G401.6 (cell line): ENCODE measurements around the gene ITGA8.
"Not testable (repeated sequence)": the region's sequence is repeated elsewhere in the genome, so short reads cannot be mapped to it uniquely, and the experiment has no call there.

Source experiments
- FAIRE-seq: peaks from 2 replicates; lab custom pipeline; 2012; peaks lifted over from hg19 to GRCh38; lab: Jason Lieb, UNC

Gene ITGA8

DNA sequence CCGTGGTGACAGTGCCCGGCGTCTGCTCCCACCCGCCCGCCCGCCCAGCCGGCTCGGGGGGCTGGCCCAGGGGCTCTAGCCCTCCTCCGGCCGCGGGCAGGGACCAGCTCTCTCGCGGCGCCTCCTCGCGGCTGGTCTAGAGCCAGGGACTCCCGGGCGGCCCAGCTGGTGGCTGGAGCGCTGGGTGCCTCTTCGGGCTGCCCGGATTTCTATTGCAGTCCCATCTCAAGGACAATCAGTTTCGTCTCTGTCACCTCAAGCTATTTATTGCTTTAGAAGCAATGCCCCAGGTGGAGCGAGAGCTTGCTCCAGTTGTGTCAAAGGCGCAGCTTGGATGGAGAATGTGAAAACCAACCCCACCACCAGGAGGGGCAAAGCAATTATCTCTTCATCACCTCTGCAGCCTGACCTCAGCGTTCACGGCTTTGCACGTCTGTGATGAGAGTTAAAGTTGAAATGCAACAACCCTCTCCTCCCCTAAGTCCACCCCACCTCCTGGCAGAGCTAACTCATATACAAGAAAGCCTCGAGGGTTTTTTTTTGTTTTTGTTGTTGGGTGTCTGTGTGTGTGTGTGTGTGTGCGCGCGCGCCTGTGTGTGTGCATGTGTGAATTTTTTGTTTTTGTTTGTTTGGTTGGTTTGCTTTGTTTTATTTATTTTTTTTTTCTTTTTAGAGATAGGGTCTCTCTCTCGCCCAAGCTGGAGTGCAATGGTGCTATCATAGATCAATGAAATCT is at the start of gene ITGA8:
TSS of gene ITGA8 (minus strand) at position 24 of the 736 bp plus-strand sequence. CDS start 151 bp downstream, outside the sequence.
- FAIRE-seq = no peak

- FAIRE-seq = no peak
Observed at GRCh38 chr10:15764892-15765454, 45.3 kb upstream of the ITGA8 start.

- no peak for FAIRE-seq
Observed at GRCh38 chr10:15763006-15763405, 43.3 kb upstream of the ITGA8 start.

DNA sequence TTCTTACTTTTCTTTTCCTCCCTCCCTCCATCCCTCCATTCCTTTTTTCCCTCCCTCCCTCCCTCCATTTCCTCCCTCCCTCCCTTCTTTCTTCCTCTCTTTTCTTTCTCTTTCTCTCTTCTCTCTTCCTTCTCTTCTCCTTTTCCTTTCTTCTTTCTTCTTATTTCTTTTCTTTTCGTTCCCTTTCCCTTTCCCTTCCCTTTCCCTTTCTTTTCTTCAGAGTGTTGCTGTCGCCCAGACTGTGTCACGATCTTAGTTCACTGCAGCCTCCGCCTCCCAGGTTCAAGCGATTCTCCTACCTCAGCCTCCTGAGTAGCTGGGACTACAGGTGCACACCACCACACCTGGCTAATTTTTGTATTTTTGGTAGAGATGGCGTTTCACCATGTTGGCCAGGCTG is 42.5 kb upstream of the ITGA8 start:
- not testable (repeated sequence) for FAIRE-seq

DNA sequence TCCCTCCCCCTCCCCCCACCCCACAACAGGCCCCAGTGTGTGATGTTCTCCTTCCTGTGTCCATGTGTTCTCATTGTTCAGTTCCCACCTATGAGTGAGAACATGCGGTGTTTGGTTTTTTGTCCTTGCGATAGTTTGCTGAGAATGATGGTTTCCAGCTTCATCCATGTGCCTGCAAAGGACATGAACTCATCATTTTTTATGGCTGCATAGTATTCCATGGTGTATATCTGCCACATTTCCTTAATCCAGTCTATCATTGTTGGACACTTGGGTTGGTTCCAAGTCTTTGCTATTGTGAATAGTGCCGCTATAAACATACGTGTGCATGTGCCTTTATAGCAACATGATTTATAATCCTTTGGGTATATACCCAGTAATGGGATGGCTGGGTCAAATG is 41.5 kb upstream of the ITGA8 start:
- not testable (repeated sequence) for FAIRE-seq

DNA sequence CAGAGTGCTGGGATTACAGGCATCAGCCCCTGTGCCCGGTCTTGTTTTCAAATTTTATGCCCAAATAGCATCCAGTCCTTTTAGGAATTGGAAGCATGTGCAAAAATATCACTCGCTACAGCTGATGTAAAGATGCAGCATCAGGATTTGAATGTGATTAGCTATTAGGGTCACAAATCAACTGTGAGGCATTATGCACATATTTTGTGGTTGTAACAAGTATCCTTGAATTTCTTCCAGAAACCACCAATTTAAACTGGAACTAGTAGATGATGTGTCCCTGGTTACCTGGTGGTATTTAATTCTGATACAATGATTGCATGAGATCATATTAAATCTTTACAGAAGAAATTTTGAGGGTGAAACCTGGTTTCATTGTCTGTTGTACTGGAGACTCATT is 41.0 kb upstream of the ITGA8 start:
- FAIRE-seq = no peak

DNA sequence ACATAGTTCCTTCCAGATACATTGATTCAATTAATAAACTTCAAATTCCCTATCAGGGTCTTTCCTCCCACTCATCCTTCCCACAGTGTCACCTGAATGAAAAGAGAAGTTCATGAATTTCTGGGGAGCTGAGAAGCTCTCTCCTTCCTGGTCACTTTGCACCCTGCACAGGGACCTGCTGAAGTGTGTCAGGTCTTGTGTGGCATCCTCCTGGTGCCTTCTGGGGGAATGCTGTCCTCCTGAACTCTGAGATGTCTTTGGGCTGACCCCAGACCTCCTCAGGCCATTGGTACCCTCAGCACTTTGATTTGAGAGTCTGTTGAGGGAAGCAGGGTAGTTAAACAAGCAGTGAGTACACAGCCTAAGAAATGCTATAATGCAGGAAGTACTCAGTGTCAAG is 39.5 kb upstream of the ITGA8 start:
- FAIRE-seq = no peak

GRCh38 chr10:15758618-15759017 is 38.9 kb upstream of the ITGA8 start:
- FAIRE-seq = no peak

DNA sequence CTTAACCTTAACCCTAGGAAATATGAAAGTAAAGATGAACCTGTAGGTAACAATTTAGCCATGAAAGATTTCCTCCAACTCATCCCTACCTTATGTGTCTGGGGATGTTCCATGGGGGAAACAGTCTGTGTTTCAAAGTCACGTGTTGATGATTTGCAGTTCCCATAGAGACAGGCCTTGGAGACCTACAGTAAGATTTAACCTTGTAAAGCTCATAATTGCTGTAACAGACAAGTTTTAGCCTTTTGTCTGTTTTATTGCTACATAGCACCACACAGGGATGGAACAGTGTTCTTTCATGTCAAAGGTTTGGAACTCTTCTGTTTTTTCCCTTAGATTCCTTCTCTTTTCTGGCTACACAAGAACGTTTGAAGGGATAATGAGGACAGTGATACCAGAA is 35.2 kb upstream of the ITGA8 start:
- FAIRE-seq = no peak

DNA sequence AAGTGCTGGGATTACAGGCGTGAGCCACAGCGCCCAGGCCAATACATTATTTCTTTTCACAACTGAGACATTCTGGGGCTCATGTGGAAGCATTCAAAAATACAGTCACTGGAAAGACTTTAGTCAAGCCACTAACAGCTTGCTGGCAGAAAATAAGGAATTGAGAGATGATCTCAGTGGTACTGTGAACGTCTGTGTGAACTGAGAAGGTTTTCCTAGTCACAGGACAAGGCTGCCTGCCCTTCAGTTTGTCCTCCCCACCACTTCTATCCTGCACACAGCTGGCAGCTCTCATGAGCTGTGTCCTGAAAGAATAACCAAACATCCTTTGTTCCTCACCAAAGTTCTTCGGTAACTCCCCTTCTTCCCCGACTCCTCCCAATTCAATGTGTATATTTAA is 31.3 kb upstream of the ITGA8 start:
- no peak for FAIRE-seq

GRCh38 chr10:15748126-15748525 is 28.4 kb upstream of the ITGA8 start:
- no peak for FAIRE-seq

DNA sequence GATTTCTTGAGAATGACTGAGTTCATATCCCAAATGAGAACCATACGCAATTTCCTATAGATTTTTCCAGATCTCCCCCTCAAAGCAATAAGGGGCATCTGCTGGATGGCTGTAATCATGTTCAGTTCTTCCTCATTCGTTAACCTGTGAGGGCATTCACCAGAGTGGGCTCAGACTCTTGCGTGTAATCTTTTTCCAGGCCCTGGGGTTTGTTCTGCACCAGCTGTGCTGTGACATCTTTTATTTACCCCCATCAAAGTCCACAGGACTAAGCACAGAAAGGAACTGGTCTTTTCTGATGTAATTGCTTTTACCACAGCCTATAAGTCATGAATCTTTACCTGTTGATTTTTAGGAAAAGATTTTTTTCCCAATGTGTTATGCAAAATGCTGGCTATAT is 27.9 kb upstream of the ITGA8 start:
- no peak for FAIRE-seq

DNA sequence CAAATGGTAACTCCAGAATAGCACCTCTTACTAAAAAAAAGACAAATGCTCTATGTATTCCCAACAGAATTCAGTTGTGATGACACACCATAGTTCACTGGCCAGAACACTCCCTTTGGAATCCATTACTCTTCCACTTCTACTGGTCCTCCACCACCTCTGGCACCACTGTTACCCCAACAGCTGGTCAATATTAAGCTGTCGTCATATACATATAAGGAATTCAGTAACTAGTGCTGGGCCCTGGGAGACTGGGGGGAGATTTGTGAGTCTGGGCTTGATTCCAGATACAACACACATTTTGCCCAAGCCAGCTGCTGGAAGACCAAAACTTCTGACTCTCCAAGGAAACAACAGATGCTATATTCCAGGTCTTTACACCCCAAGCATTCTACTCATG is 26.0 kb upstream of the ITGA8 start:
- no peak for FAIRE-seq

DNA sequence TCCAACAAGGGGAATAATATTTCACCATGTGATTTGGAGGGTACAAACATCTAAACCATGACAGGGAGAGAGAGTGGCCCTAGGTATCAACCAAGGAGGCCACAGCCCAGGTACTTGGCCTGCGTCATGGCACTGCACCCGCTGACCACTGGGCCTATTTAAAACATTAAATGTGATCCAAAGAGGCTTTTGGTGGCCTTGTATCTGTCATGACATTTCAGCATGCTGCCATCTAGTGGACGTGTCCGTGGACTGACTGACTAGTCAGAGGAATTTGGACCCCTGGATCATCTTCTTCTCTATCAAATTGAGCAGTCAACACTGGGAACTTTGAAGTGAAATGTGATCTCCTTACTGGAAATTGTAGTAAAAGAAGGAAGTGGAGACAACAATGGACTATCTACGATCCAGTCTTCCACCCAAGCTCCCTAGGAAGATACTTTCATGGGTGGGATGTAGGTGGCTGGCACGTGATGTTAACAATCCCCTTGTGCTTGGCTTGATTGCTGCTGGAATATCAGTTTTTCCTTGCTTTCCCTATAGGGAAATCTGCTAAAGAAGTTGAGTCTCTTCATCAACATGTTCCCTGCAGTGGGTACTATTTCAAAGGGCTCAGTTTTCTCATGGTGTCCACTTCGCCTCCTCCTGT is 24.6 kb upstream of the ITGA8 start:
- FAIRE-seq = no peak

DNA sequence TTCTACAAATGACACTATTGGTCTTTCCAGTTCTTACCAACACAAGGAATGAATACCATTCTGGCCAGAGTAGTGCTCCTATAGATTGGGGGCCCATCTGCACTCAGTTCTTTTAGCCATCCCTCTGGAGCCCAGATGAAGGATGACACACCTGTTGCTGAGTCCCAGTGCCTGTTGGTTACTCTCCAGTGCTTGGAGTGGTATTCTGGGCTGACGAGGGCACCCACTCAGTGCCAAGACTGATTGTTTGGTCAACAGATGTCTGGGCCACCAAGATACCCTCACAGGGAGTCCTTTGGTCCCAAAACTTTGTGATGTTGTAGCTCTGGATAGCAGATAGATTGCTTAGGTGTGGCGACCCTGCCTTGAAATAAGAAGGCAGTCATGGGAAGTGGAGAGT is 23.7 kb upstream of the ITGA8 start:
- FAIRE-seq = no peak

- no peak for FAIRE-seq
Observed at GRCh38 chr10:15742836-15743235, 23.1 kb upstream of the ITGA8 start.

DNA sequence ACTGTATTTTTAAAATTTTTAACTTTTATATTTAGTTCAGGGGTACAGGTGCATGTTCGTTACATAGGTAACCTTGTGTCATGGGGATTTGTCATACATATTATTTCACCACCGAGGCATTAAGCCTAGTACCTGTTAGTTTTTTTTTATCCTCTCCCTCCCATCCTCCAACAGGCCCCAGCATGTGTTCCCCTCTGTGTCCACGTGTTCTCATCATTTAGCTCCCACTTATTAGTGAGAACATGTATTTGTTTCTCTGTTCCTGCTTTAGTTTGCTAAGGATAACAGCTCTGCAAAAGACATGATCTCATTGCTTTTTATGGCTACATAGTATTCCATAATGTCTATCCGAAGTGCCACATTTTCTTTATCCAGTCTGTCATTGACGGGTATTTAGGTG is 22.4 kb upstream of the ITGA8 start:
- no peak for FAIRE-seq

- FAIRE-seq = no peak
Observed at GRCh38 chr10:15741581-15741980, 21.9 kb upstream of the ITGA8 start.

DNA sequence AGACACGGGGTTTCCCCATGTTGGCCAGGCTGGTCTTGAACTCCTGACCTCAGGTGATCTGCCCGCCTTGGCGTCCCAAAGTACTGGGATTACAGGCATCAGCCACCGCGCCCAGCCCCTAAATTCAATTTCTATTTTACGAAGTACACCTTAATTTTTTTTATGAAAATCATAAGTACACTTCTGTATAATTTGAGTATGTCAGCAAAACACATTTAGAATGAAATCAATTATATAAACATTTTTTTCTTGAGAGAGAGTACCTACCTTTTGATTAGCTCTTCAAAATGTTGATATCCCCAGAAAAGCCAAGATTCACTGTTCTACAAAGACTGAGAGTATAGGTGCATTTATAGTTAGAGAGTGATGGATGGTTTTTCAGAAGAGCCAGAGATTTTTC is 20.5 kb upstream of the ITGA8 start:
- FAIRE-seq = no peak

DNA sequence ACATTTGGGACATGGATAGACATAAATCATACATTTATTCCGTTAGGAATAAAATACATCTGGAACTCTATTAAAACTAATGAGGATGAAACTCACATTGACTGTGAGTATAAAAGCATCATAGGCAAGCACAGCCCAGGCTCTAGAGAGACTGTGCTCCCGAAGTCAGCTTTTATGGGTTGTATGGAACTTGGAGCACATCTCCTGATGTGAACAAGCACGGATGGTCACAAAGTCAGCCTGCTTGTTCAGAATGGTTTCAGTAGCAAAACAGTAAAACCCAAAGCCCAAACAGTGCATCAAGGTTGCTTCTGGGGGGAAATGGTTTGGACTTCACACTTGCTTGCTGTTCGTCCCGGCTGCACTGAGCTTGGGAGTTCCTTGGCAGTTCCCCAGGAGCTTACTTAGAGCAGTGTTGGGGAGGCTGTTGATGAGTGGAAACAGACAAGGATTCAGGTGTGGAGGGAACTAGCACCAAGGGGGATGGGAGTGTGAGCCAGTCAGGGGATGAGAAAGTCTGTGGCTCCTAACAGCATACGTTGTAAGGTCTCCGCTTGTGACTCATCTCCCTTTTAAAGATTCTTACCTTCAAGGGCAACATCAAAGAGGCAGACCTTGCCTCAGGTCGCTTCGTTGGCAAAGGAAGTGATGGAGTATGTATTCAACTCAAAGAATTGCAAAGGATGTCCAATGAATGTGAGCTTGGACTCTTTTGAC is 19.7 kb upstream of the ITGA8 start:
- FAIRE-seq = no peak

DNA sequence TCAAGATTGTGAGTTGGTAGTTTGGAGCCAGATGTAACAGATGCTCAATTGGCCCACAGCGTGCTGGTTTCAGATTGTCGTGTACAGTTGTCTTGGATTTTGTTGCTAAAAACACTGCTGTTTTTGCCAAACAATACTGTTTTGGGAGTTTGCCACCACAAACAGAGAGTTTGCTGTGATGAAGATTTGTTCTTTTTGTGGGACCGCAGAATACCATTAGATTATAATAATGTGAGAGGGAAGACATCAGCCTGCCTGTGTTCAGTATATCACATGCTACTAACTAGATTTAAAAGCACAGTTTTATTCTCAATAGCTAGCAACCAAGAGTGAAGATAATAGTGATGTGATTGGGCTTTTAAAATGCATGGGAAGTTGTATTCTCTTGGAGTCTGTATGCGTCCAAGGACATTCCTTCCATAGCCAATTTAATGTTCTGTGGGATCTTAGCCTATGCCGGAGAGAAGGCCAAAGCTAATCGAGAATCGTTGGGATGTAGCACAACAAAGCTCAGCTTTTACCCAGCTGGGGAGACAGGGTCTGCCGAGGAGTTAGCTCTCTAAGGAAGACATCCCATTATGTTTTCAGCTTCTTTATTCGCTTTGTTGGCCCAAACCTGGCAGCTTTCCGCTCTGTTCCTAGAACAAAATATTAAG is 18.7 kb upstream of the ITGA8 start:
- no peak for FAIRE-seq

DNA sequence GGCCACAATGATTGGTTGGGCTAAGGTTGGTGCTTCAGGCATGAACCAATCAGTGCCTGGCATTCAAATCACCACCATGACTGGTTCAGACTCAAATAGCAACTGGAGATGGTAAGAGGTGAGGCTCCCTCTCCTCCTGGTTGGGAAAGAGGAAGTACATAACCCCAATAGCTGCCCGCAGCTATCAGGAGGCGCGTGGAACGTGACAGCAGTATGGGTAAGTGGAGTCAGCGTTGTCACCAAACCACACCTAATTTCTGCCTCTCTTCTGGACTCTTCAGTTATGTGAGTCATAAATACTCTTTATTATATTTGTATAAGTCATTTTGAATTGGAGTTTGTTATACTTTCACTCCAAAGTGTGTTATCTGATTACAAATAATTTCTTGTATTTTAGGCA is 17.9 kb upstream of the ITGA8 start:
- FAIRE-seq = no peak

DNA sequence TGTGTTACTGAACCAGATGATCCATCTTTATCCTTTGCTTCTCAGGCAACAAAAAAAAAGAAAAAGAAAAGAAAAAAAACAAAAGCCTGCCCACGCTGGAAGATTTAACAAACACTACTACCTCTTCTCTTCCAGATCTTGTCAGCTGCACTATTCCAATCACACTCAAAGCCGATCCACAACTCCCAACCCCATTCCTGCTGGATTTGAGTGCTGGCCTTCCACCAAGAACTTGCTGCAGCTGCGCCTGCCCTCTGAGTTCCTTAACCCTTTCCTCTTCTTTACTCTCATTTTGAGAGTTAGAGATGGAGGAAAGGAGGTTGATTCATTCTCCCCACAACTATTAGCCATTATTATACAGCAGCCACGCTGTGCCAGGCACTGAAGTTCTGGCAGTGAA is 16.0 kb upstream of the ITGA8 start:
- no peak for FAIRE-seq
